ENCODE measurements around the gene GPAM. TPM values are rescaled to one million over a fixed set of nuclear protein-coding genes. Genes with fewer than 3 reads are reported as not detected.

The GPAM gene
- total and polyA plus RNA-seq, 9 of the 15 experiments (the other 6 are each of a cell fraction or from before 2014, with no cell fraction given): 3.5 to 7.5 (median 5.5) TPM

DNA sequence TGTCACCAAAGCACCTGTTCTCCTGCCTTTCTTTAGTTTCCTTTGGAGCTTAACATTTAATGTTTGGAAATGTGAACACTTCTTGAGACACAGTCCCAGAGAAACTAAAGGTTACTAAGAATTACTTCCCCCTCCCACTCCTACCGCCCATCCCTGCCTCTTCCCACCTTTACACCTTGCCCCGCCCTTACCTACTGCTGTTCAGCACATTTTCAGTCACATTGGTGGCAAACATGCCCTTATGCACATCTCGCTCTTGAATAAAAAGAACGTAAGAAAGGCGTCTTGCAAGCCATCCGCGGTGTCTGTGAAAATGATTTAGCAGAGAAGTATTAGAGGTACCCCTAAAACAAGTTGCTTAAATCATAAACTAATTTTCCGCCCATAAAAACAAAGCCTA lies 8.2 kb downstream of the GPAM start:
- Histone ChIP-seq H3K4me1 (replicated peaks in 1 of 2; ENCODE audit: control insufficient read depth in 2 of 2, insufficient read depth in 2 of 2, low read length in 2 of 2) (no peaks in the 10 kb centered on the region), H3K9ac (ENCODE audit: insufficient read depth in 1 of 2, low read depth in 2 of 2, low read length in 2 of 2) (no peak overlapping the region), H4K20me1 (replicated peaks; ENCODE audit: control insufficient read depth, insufficient read depth, low read length) (no peaks in the 10 kb centered on the region), H3K79me2 (ENCODE audit: control insufficient read depth, insufficient read depth, low read length) (no peaks in the 10 kb centered on the region), H3K4me2 (ENCODE audit: insufficient read depth, low read length) (no peak overlapping the region), H3K4me3 (no peak overlapping the region), H3K9me1 (ENCODE audit: control insufficient read depth, insufficient read depth, low read length) (no peaks in the 10 kb centered on the region), H3K27me3 (ENCODE audit: control insufficient read depth in 2 of 2, insufficient read depth in 2 of 2, low read length in 2 of 2) (no peaks in the 10 kb centered on the region), H2AFZ (ENCODE audit: low read depth, low read length) (no peak overlapping the region), H3K36me3 (ENCODE audit: control insufficient read depth, insufficient read depth, low read length) (peaks cover 59% of the 10 kb centered on the region), H3K27ac (ENCODE audit: extremely low read depth, low read depth, low read length) (no peak overlapping the region), H3K9me3 (replicated peaks; ENCODE audit: control insufficient read depth, insufficient read depth, low read depth, low read length) (no peaks in the 10 kb centered on the region)
- CTCF ChIA-PET (ENCODE audit: low intra/inter-chr PET ratio): no interaction called here
- no peak for DNase-seq (ENCODE audit: extremely low read depth in 1 of 4, low spot score in 3 of 4)
- in situ Hi-C loops (cut with MboI) (loop anchor here (10.0 kb wide), 2 partner anchors 269 to 1851 kb away; partner anchors contain the start of genes VTI1A and ZDHHC6), intact Hi-C loops (cut with micrococcal nuclease) (no loop called here)
- POLR2A ChIA-PET: interaction anchor here (0.7 kb wide), 1 partner anchor 8 kb away, joined by 3 read pairs; the partner anchor contains the start of gene GPAM
- 92% methylated on average over 8 of the region's 8 CpGs for WGBS (ENCODE audit: insufficient coverage, low coverage, missing lambda C conversion rate)
- FAIRE-seq: no peak
- TF ChIP-seq ZNF224 (CRISPR knock-in tag; IDR thresholded peaks at IDR 0.05): no peak
- no peak for TF ChIP-seq HCFC1 (IDR thresholded peaks at IDR 0.05; ENCODE audit: low read depth, low read length)
- no peak for TF ChIP-seq MCM2 (IDR thresholded peaks at IDR 0.05; ENCODE audit: low read depth)
- TF ChIP-seq, protein P1, sequence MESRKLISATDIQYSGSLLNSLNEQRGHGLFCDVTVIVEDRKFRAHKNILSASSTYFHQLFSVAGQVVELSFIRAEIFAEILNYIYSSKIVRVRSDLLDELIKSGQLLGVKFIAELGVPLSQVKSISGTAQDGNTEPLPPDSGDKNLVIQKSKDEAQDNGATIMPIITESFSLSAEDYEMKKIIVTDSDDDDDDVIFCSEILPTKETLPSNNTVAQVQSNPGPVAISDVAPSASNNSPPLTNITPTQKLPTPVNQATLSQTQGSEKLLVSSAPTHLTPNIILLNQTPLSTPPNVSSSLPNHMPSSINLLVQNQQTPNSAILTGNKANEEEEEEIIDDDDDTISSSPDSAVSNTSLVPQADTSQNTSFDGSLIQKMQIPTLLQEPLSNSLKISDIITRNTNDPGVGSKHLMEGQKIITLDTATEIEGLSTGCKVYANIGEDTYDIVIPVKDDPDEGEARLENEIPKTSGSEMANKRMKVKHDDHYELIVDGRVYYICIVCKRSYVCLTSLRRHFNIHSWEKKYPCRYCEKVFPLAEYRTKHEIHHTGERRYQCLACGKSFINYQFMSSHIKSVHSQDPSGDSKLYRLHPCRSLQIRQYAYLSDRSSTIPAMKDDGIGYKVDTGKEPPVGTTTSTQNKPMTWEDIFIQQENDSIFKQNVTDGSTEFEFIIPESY (CRISPR knock-in tag; IDR thresholded peaks at IDR 0.05): no peak
- TF ChIP-seq ZNF830 (CRISPR knock-in tag; IDR thresholded peaks at IDR 0.05): no peak
- no peak for TF ChIP-seq HNRNPLL (IDR thresholded peaks at IDR 0.05; ENCODE audit: low read depth, low read length, poor library complexity, severe bottlenecking)
- no peak for TF ChIP-seq RFX5 (IDR thresholded peaks at IDR 0.05; ENCODE audit: low read depth, low read length)
- no TSS peak for BruUV-seq (replicated peaks)
- no peak for ATAC-seq

Data from K562 (cell line).